Measurements from ENCODE around the gene PSMD6. TPM values are rescaled to one million over a fixed set of nuclear protein-coding genes. Genes with fewer than 3 reads are reported as not detected.
A peak's percentile ranks its signal among the peaks of the same experiment; 100 is the strongest.

The PSMD6 gene
- total and polyA plus RNA-seq, 3 experiments from 2014 or later: 117 to 136 (median 134) TPM

DNA sequence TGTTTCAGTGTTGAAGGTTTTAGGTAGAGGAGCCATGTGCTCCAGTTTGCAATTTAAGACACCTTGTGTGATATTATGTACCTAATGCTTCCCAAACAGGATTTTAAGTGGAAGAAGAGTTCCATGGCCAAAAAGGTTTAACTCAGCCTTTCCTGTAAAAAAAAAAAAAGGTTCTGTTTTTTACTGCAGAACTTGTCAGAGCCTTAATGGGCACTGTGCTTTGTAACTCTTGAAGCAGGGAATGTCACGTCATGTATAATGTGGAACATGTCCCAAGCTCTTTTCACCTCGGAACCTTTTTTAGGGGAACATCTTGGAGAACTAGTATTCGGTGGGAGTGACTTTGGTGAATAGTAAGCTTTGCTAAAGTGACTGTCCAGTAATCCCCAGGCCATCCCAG lies 31.6 kb downstream of the PSMD6 start:
- POLR2A ChIA-PET: interaction anchor here (1.6 kb wide), 1 partner anchor 24 kb away, joined by 5 read pairs; no protein-coding TSS in a partner anchor
- Histone ChIP-seq H3K4me3 (ENCODE audit: low read length) (no peak overlapping the region), H3K9me3 (ENCODE audit: low read length) (no peaks in the 10 kb centered on the region), H3K27ac (ENCODE audit: low read depth, low read length) (no peak overlapping the region), H3K27me3 (ENCODE audit: insufficient read depth, low read length, poor library complexity, severe bottlenecking) (no peaks in the 10 kb centered on the region), H3K36me3 (ENCODE audit: insufficient read depth, low read length) (peaks cover 92% of the 10 kb centered on the region), H3K4me1 (ENCODE audit: insufficient read depth, low read length) (peaks cover 17% of the 10 kb centered on the region)
- Mint-ChIP-seq H3K4me1 (peaks cover 35 to 65% (median 55%) of the 10 kb centered on the region in 3 donors), H3K27ac (peak overlapping the region; percentile 33 to 91 (median 82)), H3K36me3 (peaks cover 19 to 96% (median 35%) of the 10 kb centered on the region in 3 donors), H3K9me3 (no peaks in the 10 kb centered on the region), H3K4me3 (no peak overlapping the region), H3K27me3 (no peaks in the 10 kb centered on the region)
- DNase-seq: no peak
- CTCF ChIA-PET: interaction anchor here (1.4 to 10.3 kb wide), 5 partner anchors 15 to 42 kb away, joined by 4 to 142 read pairs (median 18); no protein-coding TSS in a partner anchor

DNA sequence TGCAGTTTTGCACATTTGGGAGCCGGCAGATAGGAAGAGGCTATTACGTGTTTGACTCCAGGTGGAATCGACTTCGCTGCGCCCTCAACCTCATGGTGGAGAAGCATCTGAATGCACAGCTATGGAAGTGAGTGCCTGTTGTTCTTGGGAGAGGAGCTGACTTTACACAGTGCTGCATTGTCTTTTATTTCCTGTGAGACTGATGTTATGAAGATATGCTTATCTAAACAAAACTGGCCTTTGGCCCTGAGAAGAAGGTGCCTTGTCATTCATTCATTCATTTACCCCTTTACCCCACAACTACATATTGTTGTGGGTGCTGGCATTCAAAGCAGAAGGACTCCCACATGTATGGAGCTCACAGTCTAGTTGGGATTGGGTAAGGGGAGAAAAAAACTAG lies 32.6 kb downstream of the PSMD6 start:
- Mint-ChIP-seq H3K27me3 (no peaks in the 10 kb centered on the region), H3K4me3 (no peak overlapping the region), H3K36me3 (peaks cover 14 to 96% (median 30%) of the 10 kb centered on the region in 3 donors), H3K9me3 (no peaks in the 10 kb centered on the region), H3K4me1 (peaks cover 32 to 67% (median 55%) of the 10 kb centered on the region in 3 donors), H3K27ac (peak overlapping the region; percentile 11 to 90 (median 68))
- H3K9me3 ChIP-seq (ENCODE audit: low read length): no peaks in the 10 kb centered on the region
- ChIA-PET CTCF (interaction anchor here (1.4 to 10.3 kb wide), 5 partner anchors 14 to 41 kb away, joined by 4 to 142 read pairs (median 18); no protein-coding TSS in a partner anchor), POLR2A (interaction anchor here (1.6 kb wide), 1 partner anchor 24 kb away, joined by 5 read pairs; no protein-coding TSS in a partner anchor)
- H3K4me3 ChIP-seq (ENCODE audit: low read length): no peak overlapping the region
- H3K27ac ChIP-seq (ENCODE audit: low read depth, low read length): no peak overlapping the region
- peaks cover 92% of the 10 kb centered on the region for H3K36me3 ChIP-seq (ENCODE audit: insufficient read depth, low read length)
- no peaks in the 10 kb centered on the region for H3K27me3 ChIP-seq (ENCODE audit: insufficient read depth, low read length, poor library complexity, severe bottlenecking)
- peaks cover 17% of the 10 kb centered on the region for H3K4me1 ChIP-seq (ENCODE audit: insufficient read depth, low read length)
- DNase-seq: no peak

DNA sequence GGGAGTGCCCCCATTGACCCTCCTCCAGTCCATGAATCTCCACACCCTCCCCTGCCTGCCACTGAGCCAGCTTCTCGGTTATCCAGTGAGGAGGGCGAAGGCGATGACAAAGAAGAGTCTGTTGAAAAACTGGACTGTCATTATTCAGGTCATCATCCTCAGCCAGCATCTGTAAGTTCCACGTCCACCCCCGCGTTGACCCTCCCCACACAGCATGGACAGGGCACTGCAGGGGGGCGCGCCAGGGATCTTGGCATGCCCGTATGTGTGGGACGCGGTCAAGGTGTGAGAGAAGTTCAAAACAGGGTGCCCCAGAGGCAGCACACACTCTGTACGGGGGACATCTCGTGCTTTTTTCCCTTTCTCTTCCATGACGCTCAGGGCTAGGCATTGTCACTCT lies 33.1 kb downstream of the PSMD6 start:
- DNase-seq: no peak
- peak overlapping the region in 5 of 8 donors; percentile 11 to 90 (median 60) for H3K27ac Mint-ChIP-seq
- H3K4me1 Mint-ChIP-seq: peaks cover 33 to 69% (median 56%) of the 10 kb centered on the region in 3 donors
- no peak overlapping the region for H3K4me3 Mint-ChIP-seq
- H3K36me3 Mint-ChIP-seq: peaks cover 13 to 96% (median 32%) of the 10 kb centered on the region in 3 donors
- POLR2A ChIA-PET: interaction anchor here (0.6 to 1.6 kb wide), 2 partner anchors 23 to 83 kb away, joined by 4 to 5 read pairs; no protein-coding TSS in a partner anchor
- CTCF ChIA-PET: interaction anchor here (2.3 to 10.3 kb wide), 4 partner anchors 13 to 40 kb away, joined by 7 to 142 read pairs (median 71); no protein-coding TSS in a partner anchor
- H3K4me1 ChIP-seq (ENCODE audit: insufficient read depth, low read length): peaks cover 15% of the 10 kb centered on the region
- no peak overlapping the region for H3K27ac ChIP-seq (ENCODE audit: low read depth, low read length)
- no peaks in the 10 kb centered on the region for H3K9me3 ChIP-seq (ENCODE audit: low read length)
- no peaks in the 10 kb centered on the region for H3K9me3 Mint-ChIP-seq
- no peaks in the 10 kb centered on the region for H3K27me3 Mint-ChIP-seq
- H3K36me3 ChIP-seq (ENCODE audit: insufficient read depth, low read length): peaks cover 92% of the 10 kb centered on the region
- no peak overlapping the region for H3K4me3 ChIP-seq (ENCODE audit: low read length)
- H3K27me3 ChIP-seq (ENCODE audit: insufficient read depth, low read length, poor library complexity, severe bottlenecking): no peaks in the 10 kb centered on the region

DNA sequence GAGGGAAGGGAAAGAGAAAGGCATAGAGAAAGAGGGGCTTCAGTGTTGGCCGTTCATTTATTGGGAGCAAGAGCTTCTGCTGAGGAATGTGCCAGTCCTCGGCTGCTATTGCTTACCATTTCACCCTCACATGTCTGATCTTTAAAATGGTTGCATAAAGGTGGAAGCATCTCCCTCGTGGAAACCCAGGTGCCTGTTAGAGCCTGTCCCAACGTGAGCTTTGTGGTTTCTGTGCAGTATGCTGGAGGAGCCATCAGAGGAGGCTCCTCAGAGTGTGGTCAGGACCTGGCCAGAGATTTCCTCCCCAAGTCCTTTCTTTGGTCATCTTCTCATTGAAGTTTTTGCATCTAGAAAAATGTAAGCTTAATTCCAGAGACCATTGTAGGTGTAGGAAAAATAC lies 34.4 kb downstream of the PSMD6 start:
- H3K27ac Mint-ChIP-seq: peak overlapping the region; percentile 0 to 66 (median 40)
- Histone ChIP-seq H3K36me3 (ENCODE audit: insufficient read depth, low read length) (peaks cover 91% of the 10 kb centered on the region), H3K4me3 (ENCODE audit: low read length) (no peak overlapping the region), H3K4me1 (ENCODE audit: insufficient read depth, low read length) (peaks cover 6% of the 10 kb centered on the region), H3K9me3 (ENCODE audit: low read length) (no peaks in the 10 kb centered on the region), H3K27me3 (ENCODE audit: insufficient read depth, low read length, poor library complexity, severe bottlenecking) (no peaks in the 10 kb centered on the region), H3K27ac (ENCODE audit: low read depth, low read length) (no peak overlapping the region)
- H3K27me3 Mint-ChIP-seq: no peaks in the 10 kb centered on the region
- POLR2A ChIA-PET: interaction anchor here (0.7 kb wide), 1 partner anchor 24 kb away, joined by 3 read pairs; no protein-coding TSS in a partner anchor
- CTCF ChIA-PET: interaction anchor here (8.2 to 10.3 kb wide), 2 partner anchors 12 to 23 kb away, joined by 124 to 142 read pairs; no protein-coding TSS in a partner anchor
- no peaks in the 10 kb centered on the region for H3K9me3 Mint-ChIP-seq
- H3K36me3 Mint-ChIP-seq: peaks cover 19 to 98% (median 41%) of the 10 kb centered on the region in 3 donors
- peaks cover 31 to 71% (median 58%) of the 10 kb centered on the region in 3 donors for H3K4me1 Mint-ChIP-seq
- no peak for DNase-seq
- no peak overlapping the region for H3K4me3 Mint-ChIP-seq

DNA sequence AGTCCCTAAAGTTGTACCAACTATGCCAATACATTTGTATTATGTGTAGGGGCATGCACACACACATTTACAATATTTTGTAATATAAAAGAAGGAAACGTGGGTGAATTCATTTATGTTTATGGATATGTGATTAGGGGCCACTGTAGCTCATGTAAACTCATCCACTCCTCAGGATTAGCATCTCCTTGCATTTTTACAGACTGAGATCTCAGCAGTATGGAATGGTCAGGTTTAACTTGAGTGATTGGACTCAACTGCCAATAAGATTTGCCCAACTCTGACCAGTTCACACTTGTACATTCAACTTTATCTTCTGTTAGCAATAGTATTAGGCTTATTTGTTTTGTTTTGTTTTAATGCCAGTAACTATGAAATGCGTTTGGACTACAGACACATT lies 36.5 kb downstream of the PSMD6 start:
- H3K27me3 Mint-ChIP-seq: no peaks in the 10 kb centered on the region
- H3K27ac Mint-ChIP-seq: peak overlapping the region in 5 of 8 donors; percentile 25 to 71 (median 61)
- Histone ChIP-seq H3K9me3 (ENCODE audit: low read length) (no peaks in the 10 kb centered on the region), H3K27ac (ENCODE audit: low read depth, low read length) (no peak overlapping the region), H3K27me3 (ENCODE audit: insufficient read depth, low read length, poor library complexity, severe bottlenecking) (no peaks in the 10 kb centered on the region), H3K36me3 (ENCODE audit: insufficient read depth, low read length) (peaks cover 80% of the 10 kb centered on the region), H3K4me3 (ENCODE audit: low read length) (no peak overlapping the region), H3K4me1 (ENCODE audit: insufficient read depth, low read length) (peaks cover 14% of the 10 kb centered on the region)
- ChIA-PET CTCF (no interaction called here), POLR2A (no interaction called here)
- no peak for DNase-seq
- no peak overlapping the region for H3K4me3 Mint-ChIP-seq
- H3K4me1 Mint-ChIP-seq: peaks cover 36 to 70% (median 59%) of the 10 kb centered on the region in 3 donors
- H3K9me3 Mint-ChIP-seq: no peaks in the 10 kb centered on the region
- peaks cover 19 to 96% (median 40%) of the 10 kb centered on the region in 3 donors for H3K36me3 Mint-ChIP-seq

DNA sequence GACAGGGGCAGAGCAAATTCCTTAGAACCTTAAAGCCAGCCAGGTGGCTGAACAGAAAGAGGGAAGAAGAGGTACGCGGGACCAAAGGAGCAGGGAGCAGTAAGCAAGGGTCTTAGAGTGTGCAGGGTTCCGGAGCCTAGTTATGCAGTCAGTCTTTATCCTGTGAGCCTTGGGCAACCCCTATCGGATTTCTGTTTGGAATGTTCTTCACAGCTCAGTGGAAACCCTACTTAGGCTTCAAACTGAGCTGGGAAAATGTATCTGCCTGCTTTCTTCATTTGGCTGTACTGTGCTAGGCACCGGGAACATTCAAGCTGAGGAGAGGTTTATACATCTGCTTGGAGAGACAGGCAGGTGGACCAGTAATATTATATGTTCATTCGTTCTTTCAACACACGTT lies 37.1 kb downstream of the PSMD6 start:
- H3K9me3 ChIP-seq (ENCODE audit: low read length): no peaks in the 10 kb centered on the region
- no peaks in the 10 kb centered on the region for H3K27me3 ChIP-seq (ENCODE audit: insufficient read depth, low read length, poor library complexity, severe bottlenecking)
- no peak overlapping the region for H3K27ac ChIP-seq (ENCODE audit: low read depth, low read length)
- no peak for DNase-seq
- peaks cover 80% of the 10 kb centered on the region for H3K36me3 ChIP-seq (ENCODE audit: insufficient read depth, low read length)
- CTCF ChIA-PET: no interaction called here
- Mint-ChIP-seq H3K27ac (peak overlapping the region; percentile 7 to 92 (median 58)), H3K9me3 (no peaks in the 10 kb centered on the region), H3K36me3 (peaks cover 16 to 96% (median 38%) of the 10 kb centered on the region in 3 donors), H3K27me3 (no peaks in the 10 kb centered on the region), H3K4me3 (no peak overlapping the region), H3K4me1 (peaks cover 40 to 73% (median 66%) of the 10 kb centered on the region in 3 donors)
- POLR2A ChIA-PET: no interaction called here
- no peak overlapping the region for H3K4me3 ChIP-seq (ENCODE audit: low read length)
- peaks cover 20% of the 10 kb centered on the region for H3K4me1 ChIP-seq (ENCODE audit: insufficient read depth, low read length)

DNA sequence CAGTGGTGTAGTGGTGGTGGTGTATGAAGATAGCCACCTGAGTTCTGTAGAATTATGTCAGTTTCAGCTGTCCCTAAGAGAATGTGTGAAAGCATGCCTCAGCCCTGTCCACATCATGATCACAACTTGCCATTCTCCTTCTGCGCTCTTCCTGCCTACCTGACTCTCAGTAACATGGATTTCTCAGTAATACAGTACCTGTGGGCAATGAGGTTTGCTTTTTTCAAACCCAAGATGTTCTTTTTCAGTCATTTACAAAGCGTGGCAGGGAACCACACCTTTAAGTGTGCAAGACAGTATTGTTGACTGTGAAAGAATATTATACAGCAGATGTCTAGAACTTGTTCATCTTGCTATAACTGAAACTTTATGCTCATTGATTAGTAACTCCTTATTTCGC lies 38.9 kb downstream of the PSMD6 start:
- no peak overlapping the region for H3K27ac ChIP-seq (ENCODE audit: low read depth, low read length)
- ChIA-PET CTCF (interaction anchor here (1.3 to 3.5 kb wide), 3 partner anchors 9 to 22 kb away, joined by 4 to 19 read pairs (median 5); no protein-coding TSS in a partner anchor), POLR2A (no interaction called here)
- peaks cover 37% of the 10 kb centered on the region for H3K4me1 ChIP-seq (ENCODE audit: insufficient read depth, low read length)
- Mint-ChIP-seq H3K4me1 (peaks cover 52 to 84% (median 83%) of the 10 kb centered on the region in 3 donors), H3K36me3 (peaks cover 12 to 93% (median 38%) of the 10 kb centered on the region in 3 donors), H3K4me3 (no peak overlapping the region), H3K27me3 (no peaks in the 10 kb centered on the region), H3K9me3 (no peaks in the 10 kb centered on the region), H3K27ac (peak overlapping the region in 7 of 8 donors; percentile 4 to 86 (median 64))
- H3K4me3 ChIP-seq (ENCODE audit: low read length): no peak overlapping the region
- DNase-seq: no peak
- no peaks in the 10 kb centered on the region for H3K27me3 ChIP-seq (ENCODE audit: insufficient read depth, low read length, poor library complexity, severe bottlenecking)
- peaks cover 77% of the 10 kb centered on the region for H3K36me3 ChIP-seq (ENCODE audit: insufficient read depth, low read length)
- H3K9me3 ChIP-seq (ENCODE audit: low read length): no peaks in the 10 kb centered on the region

DNA sequence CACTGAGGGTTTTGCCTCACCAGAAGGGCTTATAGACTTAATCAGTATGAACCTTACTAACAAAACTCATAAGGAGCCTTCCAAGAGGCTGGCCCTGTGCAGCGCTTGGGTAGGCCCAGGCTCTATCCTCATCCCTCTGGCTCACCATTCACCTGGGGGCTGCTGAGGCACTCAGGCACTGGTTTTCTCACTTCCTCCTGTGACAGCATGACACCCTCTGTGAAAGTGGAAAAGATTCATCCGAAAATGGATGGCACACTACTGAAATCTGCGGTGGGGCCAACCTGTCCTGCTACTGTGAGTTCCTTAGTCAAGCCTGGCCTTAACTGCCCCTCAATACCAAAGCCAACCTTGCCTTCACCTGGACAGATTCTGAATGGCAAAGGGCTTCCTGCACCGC lies 41.3 kb downstream of the PSMD6 start:
- Histone ChIP-seq H3K9me3 (ENCODE audit: low read length) (no peaks in the 10 kb centered on the region), H3K27me3 (ENCODE audit: insufficient read depth, low read length, poor library complexity, severe bottlenecking) (no peaks in the 10 kb centered on the region), H3K4me3 (ENCODE audit: low read length) (no peak overlapping the region), H3K36me3 (ENCODE audit: insufficient read depth, low read length) (peaks cover 58% of the 10 kb centered on the region), H3K4me1 (ENCODE audit: insufficient read depth, low read length) (peaks cover 58% of the 10 kb centered on the region), H3K27ac (ENCODE audit: low read depth, low read length) (no peak overlapping the region)
- Mint-ChIP-seq H3K4me1 (peaks cover 72 to 96% (median 91%) of the 10 kb centered on the region in 3 donors), H3K4me3 (peak overlapping the region in 2 of 7 donors; percentile 12 to 34), H3K9me3 (no peaks in the 10 kb centered on the region), H3K27ac (peak overlapping the region in 7 of 8 donors; percentile 61 to 95 (median 83)), H3K27me3 (no peaks in the 10 kb centered on the region), H3K36me3 (peaks cover 7 to 74% (median 31%) of the 10 kb centered on the region in 3 donors)
- POLR2A ChIA-PET: interaction anchor here (0.8 kb wide), 1 partner anchor 13 kb away, joined by 4 read pairs; no protein-coding TSS in a partner anchor
- CTCF ChIA-PET: interaction anchor here (0.9 to 9.9 kb wide), 7 partner anchors 10 to 41 kb away, joined by 3 to 124 read pairs (median 8); partner anchors contain the start of gene PSMD6
- no peak for DNase-seq

Measured in CD8-positive, alpha-beta memory T cell (primary cell).